ENCODE data around the gene SEMA3G. TPM values are rescaled to one million over a fixed set of nuclear protein-coding genes. Genes with fewer than 3 reads are reported as not detected.

Gene SEMA3G
- total RNA-seq, 4 donors from 2014 or later = 6.7 to 33.9 (median 20.3) TPM

- H3K27ac ChIP-seq = no peak overlapping the region
- TF ChIP-seq POLR2A (IDR thresholded peaks at IDR 0.05) (no peak), POLR2AphosphoS5 (IDR thresholded peaks at IDR 0.05) (no peak), EP300 (IDR thresholded peaks at IDR 0.05) (no peak), CTCF (IDR thresholded peaks at IDR 0.05) (no peak)
- WGBS, 2 donors (ENCODE audit: low coverage in 1 of 2) = 50 to 93% methylated on average over 2 to 7 of the region's 13 CpGs
- H3K27me3 ChIP-seq = no peaks in the 10 kb centered on the region
- no peak for ATAC-seq
- peaks cover 0 to 55% of the 10 kb centered on the region in 2 donors for H3K36me3 ChIP-seq
- no peaks in the 10 kb centered on the region for H3K9me3 ChIP-seq
- no peak overlapping the region for H3K4me3 ChIP-seq
- H3K4me1 ChIP-seq = no peaks in the 10 kb centered on the region
Measured at GRCh38 chr3:52397676-52398399, 47.1 kb downstream of the SEMA3G start.

GRCh38 chr3:52396907-52397591, 47.9 kb downstream of the SEMA3G start:
- Histone ChIP-seq H3K36me3 (peaks cover 0 to 55% of the 10 kb centered on the region in 2 donors), H3K27ac (no peak overlapping the region), H3K27me3 (no peaks in the 10 kb centered on the region), H3K4me1 (no peaks in the 10 kb centered on the region), H3K4me3 (no peak overlapping the region), H3K9me3 (no peaks in the 10 kb centered on the region)
- WGBS, 2 donors (ENCODE audit: low coverage in 1 of 2) = 90% methylated on average over 2 of the region's 10 CpGs; no CpG with 5 or more reads in 1 of the 2 donors
- ATAC-seq = no peak
- TF ChIP-seq CTCF (IDR thresholded peaks at IDR 0.05) (no peak), POLR2AphosphoS5 (IDR thresholded peaks at IDR 0.05) (no peak), EP300 (IDR thresholded peaks at IDR 0.05) (no peak), POLR2A (IDR thresholded peaks at IDR 0.05) (no peak)

- H3K27ac ChIP-seq = no peak overlapping the region
- H3K4me3 ChIP-seq = no peak overlapping the region
- H3K4me1 ChIP-seq = no peaks in the 10 kb centered on the region
- WGBS, 2 donors (ENCODE audit: low coverage in 1 of 2) = 93% methylated on average over 4 of the region's 25 CpGs; no CpG with 5 or more reads in 1 of the 2 donors
- H3K27me3 ChIP-seq = no peaks in the 10 kb centered on the region
- no peak for ATAC-seq
- peaks cover 0 to 55% of the 10 kb centered on the region in 2 donors for H3K36me3 ChIP-seq
- no peaks in the 10 kb centered on the region for H3K9me3 ChIP-seq
- TF ChIP-seq EP300 (IDR thresholded peaks at IDR 0.05) = no peak
- TF ChIP-seq POLR2AphosphoS5 (IDR thresholded peaks at IDR 0.05) = no peak
- no peak for TF ChIP-seq CTCF (IDR thresholded peaks at IDR 0.05)
- no peak for TF ChIP-seq POLR2A (IDR thresholded peaks at IDR 0.05)
Measured at GRCh38 chr3:52396011-52396906, 48.6 kb downstream of the SEMA3G start.

GRCh38 chr3:52395503-52395865, 49.4 kb downstream of the SEMA3G start:
- TF ChIP-seq POLR2AphosphoS5 (IDR thresholded peaks at IDR 0.05) (no peak), EP300 (IDR thresholded peaks at IDR 0.05) (no peak)
- H3K27me3 ChIP-seq = no peaks in the 10 kb centered on the region
- H3K4me1 ChIP-seq = no peaks in the 10 kb centered on the region
- no peak for ATAC-seq
- no peak overlapping the region for H3K4me3 ChIP-seq
- peaks cover 0 to 53% of the 10 kb centered on the region in 2 donors for H3K36me3 ChIP-seq
- no peak overlapping the region for H3K27ac ChIP-seq
- 72 to 94% methylated on average over 2 to 5 of the region's 8 CpGs for WGBS, 2 donors (ENCODE audit: low coverage in 1 of 2)
- no peaks in the 10 kb centered on the region for H3K9me3 ChIP-seq

All from gastroesophageal sphincter (tissue), 4 donors.